Daoy (cell line): ENCODE data around the gene SELP. TPM values are rescaled to one million over a fixed set of nuclear protein-coding genes. Genes with fewer than 3 reads are reported as not detected.
A peak's percentile ranks its signal among the peaks of the same experiment; 100 is the strongest.

Source experiments
- DNase-seq: peaks from one replicate; pipeline ENCODE4 v3.0.0-alpha.2; 2015; ENCODE audit warnings: low read depth
- total RNA-seq: library from RNA; depleted of rRNA; stranded (reverse); fragments of >200 nt; shearing (Covaris generic); gene quantifications from 2 replicates; pipeline ENCODE4 v1.2.3, GENCODE V29; 2014

SELP gene
- total RNA-seq, 1 experiment from 2014 or later: not detected

- no peak for DNase-seq
These were observed 53.5 kb downstream of the SELP start for GRCh38 chr1:169576241-169576934.

GRCh38 chr1:169574336-169574735, 55.6 kb downstream of the SELP start:
- DNase-seq: no peak

GRCh38 chr1:169572187-169572586, 57.7 kb downstream of the SELP start:
- DNase-seq: peak; percentile 10

GRCh38 chr1:169571450-169571849, 58.5 kb downstream of the SELP start:
- DNase-seq: no peak

GRCh38 chr1:169570172-169570574, 59.8 kb downstream of the SELP start:
- DNase-seq: no peak

- no peak for DNase-seq
These were observed 61.4 kb downstream of the SELP start for GRCh38 chr1:169568497-169568896.

GRCh38 chr1:169565335-169566271, 64.3 kb downstream of the SELP start:
- no peak for DNase-seq

- no peak for DNase-seq
These were observed 66.3 kb downstream of the SELP start for GRCh38 chr1:169563650-169564049.

GRCh38 chr1:169563019-169563615, 66.8 kb downstream of the SELP start:
- no peak for DNase-seq

- DNase-seq: no peak
These were observed 68.2 kb downstream of the SELP start for GRCh38 chr1:169561692-169562091.

- no peak for DNase-seq
These were observed 72.8 kb downstream of the SELP start for GRCh38 chr1:169557131-169557530.

GRCh38 chr1:169550294-169550693, 79.6 kb downstream of the SELP start:
- DNase-seq: no peak

GRCh38 chr1:169548282-169548681, 81.6 kb downstream of the SELP start:
- DNase-seq: no peak

GRCh38 chr1:169546087-169546995, 83.6 kb downstream of the SELP start:
- peak; percentile 69 for DNase-seq

GRCh38 chr1:169545472-169545871, 84.5 kb downstream of the SELP start:
- no peak for DNase-seq

- DNase-seq: peak; percentile 89
These were observed 90.7 kb downstream of the SELP start for GRCh38 chr1:169538998-169539871.
